Heart left ventricle (tissue), 16 donors: ENCODE measurements around the gene OR2H2. TPM values are rescaled to one million over a fixed set of nuclear protein-coding genes. Genes with fewer than 3 reads are reported as not detected.

ENCODE experiments used
- ATAC-seq, 4 donors: fragments of 200-7000 bp; cut with Tn5 transposase; one replicate each; pipeline ENCODE4 v1.9.1; 2020 to 2022; ENCODE audit warnings: moderate library complexity in 4 of 4, mild to moderate bottlenecking in 3 of 4, moderate number of reproducible peaks in 1 of 4
- DNase-seq, 5 donors: peaks; one replicate each; pipeline ENCODE4 v3.0.0-alpha.2; 2020
- H3K27ac ChIP-seq, 12 donors: fragments of 200-600 bp; sonication (generic) in 4 of 12; one replicate each; pipeline versions ENCODE4 v1.5.0 to v1.8.0; 2016 to 2022; ENCODE audit warnings: mild to moderate bottlenecking in 2 of 12
- H3K27me3 ChIP-seq, 9 donors: fragments of 200-600 bp; sonication (generic) in 2 of 9; one replicate each; pipeline versions ENCODE4 v1.5.1 to v1.8.0; 2016 to 2022; ENCODE audit warnings: mild to moderate bottlenecking in 3 of 9
- H3K36me3 ChIP-seq, 9 donors: fragments of 200-600 bp; sonication (generic) in 2 of 9; one replicate each; pipeline versions ENCODE4 v1.5.0 to v1.8.0; 2018 to 2022; ENCODE audit warnings: mild to moderate bottlenecking in 2 of 9
- H3K4me1 ChIP-seq, 12 donors: fragments of 200-600 bp; sonication (generic) in 4 of 12; one replicate each; pipeline versions ENCODE4 v1.5.0 to v1.8.0; 2016 to 2022; ENCODE audit warnings: mild to moderate bottlenecking in 3 of 12
- H3K4me3 ChIP-seq, 12 donors: fragments of 200-600 bp; sonication (generic) in 4 of 12; one replicate each; pipeline versions ENCODE4 v1.5.0 to v1.8.0; 2017 to 2022; ENCODE audit warnings: mild to moderate bottlenecking in 9 of 12, moderate library complexity in 4 of 12
- H3K9me3 ChIP-seq, 12 donors: fragments of 200-600 bp; sonication (generic) in 4 of 12; one replicate each; pipeline versions ENCODE4 v1.5.0 to v1.8.0; 2016 to 2022; ENCODE audit warnings: mild to moderate bottlenecking in 1 of 12
- CTCF ChIP-seq, 12 donors: fragments of 200-600 bp; sonication (generic) in 4 of 12; IDR thresholded peaks; one replicate each; pipeline versions ENCODE4 v1.5.0 to v1.8.0; 2018 to 2022; ENCODE audit warnings: antibody characterized with exemption in 12 of 12, mild to moderate bottlenecking in 5 of 12
- POLR2A ChIP-seq, 2 donors: fragments of 450-650 bp; IDR thresholded peaks; one replicate each; pipeline ENCODE4 v1.6.1; 2017; ENCODE audit warnings: antibody characterized with exemption in 2 of 2, mild to moderate bottlenecking in 2 of 2, moderate library complexity in 2 of 2
- WGBS, 4 donors: extraction: QIAGEN DNeasy Blood & Tissue Kit in 2 of 4; methylation state at CpG; one replicate each; pipeline versions ENCODE4 v1.1.5 to v1.1.7; 2013 to 2018; 5-methylcytosine and 5-hydroxymethylcytosine counted together
- intact Hi-C, 10 donors: fragments of 100-400 bp; cut with DNase I; formaldehyde crosslinking; loops; one replicate each; pipeline versions ENCODE4 v1.11.1 to v1.14.2; 2022
- polyA plus RNA-seq, 2 donors: library from polyadenylated mRNA; stranded (reverse); fragments of 200-250 nt; gene quantifications; one replicate each; pipeline ENCODE4 v1.2.3, GENCODE V29; 2013
- total RNA-seq, 9 donors: library from RNA; depleted of rRNA in 2 of 9; stranded (reverse); fragments of >200 nt in 2 of 9; fragmentation: NEBNext Ultra II Directional in 3 of 9; extraction: Animal tissue kit (Norgen Biotek cat#: 25700) in 3 of 9; gene quantifications; one replicate each; pipeline versions ENCODE4 v1.1.0 to v1.2.4, GENCODE V29; 2016 to 2023
- donor health status: ischemic (EF 13 %, LVEDD 7.1; RV severe dilation, severe dysfunction).
- donor health status: healthy with polysubstance abuse.
- donor health status: DM: no; HTN: yes; CAD: no.
- donor health status: DM: no; HTN: no; CAD: no.
- donor health status: ischemic (EF 25% LVEDD 6.9; RV normal size, moderate dysfunction).
- donor health status: ischemic (EF 25% LVEDD 5.7; RV mildly dilated, moderate dysfunction).
- donor health status: healthy.
- donor health status: DM: yes; HTN: yes; CAD: no.
- donor health status: ischemic (EF 35%, LVEDD 5.7; RV mildly dilated, moderate dysfunction).
- donor health status: nonischemic (EF 11% LVEDD 7.7; RV severe dilation, severe dysfunction).
- donor health status: DM: yes; HTN: yes; CAD: no.
- donor health status: PGD.
- donor health status: ischemic (EF 29% LVEDD 5.4; RV normal size, mild dysfunction).
- donor health status: nonischemic (EF 23%, LVEDD 6.1; RV moderate dilation, normal function).

The OR2H2 gene
- total and polyA plus RNA-seq, 11 donors: not detected

GRCh38 chr6:29559524-29560287 is 25.2 kb upstream of the OR2H2 start, which contains the start of gene UBD:
Gene UBD (minus strand): TSS chr6:29559732. CDS start chr6:29559701, 31 bp downstream.
- ATAC-seq (no peak), DNase-seq (no peak)
- TF ChIP-seq POLR2A (IDR thresholded peaks at IDR 0.05) (no peak), CTCF (IDR thresholded peaks at IDR 0.05) (no peak)
- H3K27ac ChIP-seq: no peak within 1 kb of the TSS
- WGBS, 4 donors: 67 to 75% (median 69%) methylated on average over 6 of the region's 6 CpGs
- no peaks in the 10 kb centered on the region for H3K36me3 ChIP-seq
- intact Hi-C loops: no loop called here
- H3K4me1 ChIP-seq: no peaks in the 10 kb centered on the region
- no peaks in the 10 kb centered on the region for H3K9me3 ChIP-seq
- peak within 1 kb of the TSS in 1 of 12 donors; percentile 27 for H3K4me3 ChIP-seq
- peaks cover 0 to 71% (median 28%) of the 10 kb centered on the region in 9 donors for H3K27me3 ChIP-seq

GRCh38 chr6:29561091-29561490 is 23.8 kb upstream of the OR2H2 start:
- no peaks in the 10 kb centered on the region for H3K9me3 ChIP-seq
- DNase-seq: no peak
- peaks cover 0 to 62% (median 17%) of the 10 kb centered on the region in 9 donors for H3K27me3 ChIP-seq
- intact Hi-C loops: no loop called here
- H3K27ac ChIP-seq: no peak overlapping the region
- ATAC-seq: no peak
- no peak overlapping the region for H3K4me3 ChIP-seq
- no peak for TF ChIP-seq POLR2A (IDR thresholded peaks at IDR 0.05)
- TF ChIP-seq CTCF (IDR thresholded peaks at IDR 0.05): no peak
- no peaks in the 10 kb centered on the region for H3K4me1 ChIP-seq
- no peaks in the 10 kb centered on the region for H3K36me3 ChIP-seq

DNA sequence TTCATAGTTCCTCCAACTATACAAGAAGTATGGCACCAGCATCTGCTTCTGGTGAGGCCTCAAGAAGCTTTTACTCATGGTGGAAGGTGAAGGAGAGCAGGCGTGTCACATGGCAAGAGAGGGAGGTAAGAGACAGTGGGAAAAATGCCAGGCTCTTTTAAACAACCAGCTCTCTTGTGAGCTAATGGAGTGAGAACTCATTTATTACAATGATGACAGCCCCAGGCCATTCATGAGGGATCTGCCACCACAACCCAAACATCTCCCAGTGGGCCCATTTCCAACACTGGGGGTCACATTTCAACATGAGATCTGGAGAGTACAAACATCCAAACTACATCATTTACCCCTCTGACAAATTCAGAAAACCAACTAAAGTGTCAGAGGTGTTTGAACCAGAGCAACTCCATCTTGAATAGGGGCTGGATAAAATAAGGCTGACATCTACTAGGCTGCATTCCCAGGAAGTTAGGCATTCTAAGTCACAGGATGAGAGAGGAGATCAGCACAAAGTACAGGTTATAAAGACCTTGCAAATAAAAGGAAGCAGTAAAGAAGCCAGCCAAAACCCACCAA is 23.2 kb upstream of the OR2H2 start:
- intact Hi-C loops: no loop called here
- peaks cover 0 to 62% (median 16%) of the 10 kb centered on the region in 9 donors for H3K27me3 ChIP-seq
- no peak for ATAC-seq
- H3K9me3 ChIP-seq: no peaks in the 10 kb centered on the region
- H3K36me3 ChIP-seq: no peaks in the 10 kb centered on the region
- H3K27ac ChIP-seq: no peak overlapping the region
- no peaks in the 10 kb centered on the region for H3K4me1 ChIP-seq
- no peak overlapping the region for H3K4me3 ChIP-seq
- WGBS, 4 donors: 72 to 86% (median 79%) methylated on average over 1 of the region's 1 CpG
- DNase-seq: no peak
- TF ChIP-seq CTCF (IDR thresholded peaks at IDR 0.05): no peak
- no peak for TF ChIP-seq POLR2A (IDR thresholded peaks at IDR 0.05)

DNA sequence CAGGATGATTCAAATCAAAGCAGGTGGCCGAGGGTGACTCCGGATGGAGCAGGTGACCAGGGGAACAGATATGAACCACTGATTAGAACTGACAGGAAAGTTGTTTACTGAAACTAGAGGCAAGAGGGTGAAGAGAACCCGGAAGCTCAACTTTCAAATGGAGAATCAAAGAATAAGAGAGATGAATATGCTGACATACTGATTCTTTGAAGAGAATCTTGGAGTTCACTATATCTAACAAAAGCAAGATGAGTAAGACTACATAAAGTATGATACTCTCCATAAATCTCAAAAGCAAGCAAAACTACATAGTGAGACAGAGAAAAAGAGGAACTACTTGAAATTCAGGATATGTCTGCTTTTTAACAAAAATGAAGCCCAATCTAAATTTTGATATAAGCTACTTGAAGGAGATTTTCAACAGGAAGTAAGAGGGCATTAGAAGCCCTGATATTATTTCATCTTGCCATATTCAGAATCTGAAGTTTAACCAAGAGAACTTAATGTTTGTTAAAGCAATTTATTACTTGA is 21.4 kb upstream of the OR2H2 start:
- ATAC-seq (no peak), DNase-seq (no peak)
- intact Hi-C loops: no loop called here
- H3K36me3 ChIP-seq: no peaks in the 10 kb centered on the region
- no peaks in the 10 kb centered on the region for H3K9me3 ChIP-seq
- H3K4me3 ChIP-seq: no peak overlapping the region
- TF ChIP-seq CTCF (IDR thresholded peaks at IDR 0.05) (no peak), POLR2A (IDR thresholded peaks at IDR 0.05) (no peak)
- H3K27ac ChIP-seq: no peak overlapping the region
- peaks cover 0 to 51% (median 12%) of the 10 kb centered on the region in 9 donors for H3K27me3 ChIP-seq
- no peaks in the 10 kb centered on the region for H3K4me1 ChIP-seq
- 60 to 77% (median 76%) methylated on average over 3 of the region's 3 CpGs for WGBS, 4 donors
